Left lung (tissue), 10 donors: ENCODE data around the gene NEK7. TPM values are rescaled to one million over a fixed set of nuclear protein-coding genes. Genes with fewer than 3 reads are reported as not detected.

Experiments used
- ATAC-seq: fragments of 200-7000 bp; cut with Tn5 transposase; one replicate; pipeline ENCODE4 v1.9.1; 2020; ENCODE audit warnings: moderate library complexity
- DNase-seq, 4 donors: peaks; one replicate each; pipeline ENCODE4 v3.0.0-alpha.2; 2013 to 2020
- H3K27ac ChIP-seq, 2 donors: fragments of 200-600 bp; sonication (generic) in 1 of 2; one replicate each; pipeline versions ENCODE4 v1.5.0 to v1.8.0; 2020 to 2021
- H3K27me3 ChIP-seq, 2 donors: fragments of 200-600 bp; sonication (generic) in 1 of 2; one replicate each; pipeline versions ENCODE4 v1.5.0 to v1.8.0; 2020 to 2021
- H3K36me3 ChIP-seq, 2 donors: fragments of 200-600 bp; sonication (generic) in 1 of 2; one replicate each; pipeline versions ENCODE4 v1.5.0 to v1.8.0; 2020 to 2021
- H3K4me1 ChIP-seq, 2 donors: fragments of 200-600 bp; one replicate each; pipeline ENCODE4 v1.8.0; 2021
- H3K4me3 ChIP-seq, 2 donors: fragments of 200-600 bp; sonication (generic) in 1 of 2; one replicate each; pipeline versions ENCODE4 v1.5.0 to v1.8.0; 2020 to 2021; ENCODE audit warnings: mild to moderate bottlenecking in 1 of 2
- H3K9me3 ChIP-seq, 2 donors: fragments of 200-600 bp; sonication (generic) in 1 of 2; one replicate each; pipeline versions ENCODE4 v1.5.0 to v1.8.0; 2020 to 2021
- CTCF ChIP-seq, 2 donors: fragments of 200-600 bp; sonication (generic) in 1 of 2; IDR thresholded peaks; one replicate each; pipeline versions ENCODE4 v1.5.0 to v1.8.0; 2021; ENCODE audit warnings: antibody characterized with exemption in 2 of 2
- intact Hi-C, 2 donors: fragments of 100-400 bp; cut with DNase I; formaldehyde crosslinking; loops; one replicate each; pipeline versions ENCODE4 v1.11.2 to v1.14.2; 2022
- polyA plus RNA-seq, 6 donors: library from polyadenylated mRNA; unstranded; fragments of 120-200 nt; gene quantifications; one replicate each; pipeline ENCODE4 v1.2.1, GENCODE V29; 2013; ENCODE audit not compliant: insufficient read length in 6 of 6
- total RNA-seq, 2 donors: library from RNA; stranded (reverse); fragmentation: NEBNext Ultra II Directional; extraction: Animal tissue kit (Norgen Biotek cat#: 25700); gene quantifications; one replicate each; pipeline ENCODE4 v1.2.1, GENCODE V29; 2021
- donor health status: DM: no; HTN: yes; CAD: no.
- donor health status: DM: no; HTN: no; CAD: no.

Gene NEK7
- total and polyA plus RNA-seq, 8 donors: 66.9 to 102 (median 76.1) TPM

- Histone ChIP-seq H3K9me3 (no peaks in the 10 kb centered on the region), H3K4me1 (no peaks in the 10 kb centered on the region), H3K36me3 (no peaks in the 10 kb centered on the region), H3K27ac (no peak overlapping the region), H3K4me3 (no peak overlapping the region), H3K27me3 (no peaks in the 10 kb centered on the region)
- ATAC-seq (no peak), DNase-seq (no peak)
- intact Hi-C loops: no loop called here
- TF ChIP-seq CTCF (IDR thresholded peaks at IDR 0.05): no peak
Observed at GRCh38 chr1:198367296-198367695, 210.5 kb downstream of the NEK7 start.

GRCh38 chr1:198370996-198371395 lies 214.2 kb downstream of the NEK7 start:
- no peak overlapping the region for H3K27ac ChIP-seq
- intact Hi-C loops: no loop called here
- H3K4me3 ChIP-seq: no peak overlapping the region
- H3K9me3 ChIP-seq: peaks cover 0 to 7% of the 10 kb centered on the region in 2 donors
- no peak for TF ChIP-seq CTCF (IDR thresholded peaks at IDR 0.05)
- no peaks in the 10 kb centered on the region for H3K36me3 ChIP-seq
- H3K4me1 ChIP-seq: no peaks in the 10 kb centered on the region
- DNase-seq: no peak
- no peak for ATAC-seq
- H3K27me3 ChIP-seq: no peaks in the 10 kb centered on the region

Other genes starting within 250 kb of the NEK7 start
- gene LHX9, start 239.6 kb upstream of the NEK7 start, total RNA-seq: 1 to 10 TPM in 1 of 2 donors, not detected in 1; 1.4 TPM
- under 1 TPM in 3 of 6 donors, not detected in 3; 0.03 to 0.21 (median 0.07) TPM for gene LHX9, start 239.6 kb upstream of the NEK7 start, polyA plus RNA-seq